Measurements from ENCODE around the gene POLR2L. TPM values are rescaled to one million over a fixed set of nuclear protein-coding genes. Genes with fewer than 3 reads are reported as not detected.
A peak's percentile ranks its signal among the peaks of the same experiment; 100 is the strongest.

The POLR2L gene
- total RNA-seq, 1 donor from 2014 or later: 78.7 TPM

DNA sequence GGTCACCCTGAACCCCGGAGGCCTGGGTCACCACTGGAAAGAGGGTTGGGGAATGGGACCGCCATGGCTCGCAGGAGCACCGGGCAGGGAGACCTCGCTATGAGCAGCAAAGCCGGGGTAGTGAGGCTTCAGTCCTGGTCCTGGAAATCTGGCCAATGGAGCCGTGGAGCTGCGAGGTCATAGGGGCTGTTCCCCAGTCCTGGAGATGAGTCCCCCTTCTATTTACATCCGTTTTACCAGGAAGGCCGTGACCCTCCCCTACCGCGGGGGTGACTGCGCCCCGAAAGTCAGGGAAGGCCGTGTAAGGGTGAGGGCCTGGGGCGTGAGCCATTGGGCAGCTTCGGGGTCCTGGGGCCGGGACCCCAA is 37.7 kb downstream of the POLR2L start:
- peak overlapping the region; percentile 64 for H3K27ac Mint-ChIP-seq
- peak overlapping the region; percentile 76 for H3K4me3 Mint-ChIP-seq
- H3K9me3 Mint-ChIP-seq: no peaks in the 10 kb centered on the region
- DNase-seq (ENCODE audit: low spot score in 2 of 2, unreplicated experiment in 2 of 2): no peak
- H3K27me3 Mint-ChIP-seq (ENCODE audit: low read depth): no peaks in the 10 kb centered on the region
- no peaks in the 10 kb centered on the region for H3K36me3 Mint-ChIP-seq
- H3K4me1 Mint-ChIP-seq: peaks cover 21% of the 10 kb centered on the region
- TF ChIP-seq CTCF (IDR thresholded peaks at IDR 0.05; ENCODE audit: unreplicated experiment): no peak

- peak; percentile 69 to 81 for DNase-seq (ENCODE audit: low spot score in 2 of 2, unreplicated experiment in 2 of 2)
- Mint-ChIP-seq H3K36me3 (no peaks in the 10 kb centered on the region), H3K27ac (peak overlapping the region; percentile 64), H3K4me1 (peaks cover 20% of the 10 kb centered on the region), H3K4me3 (peak overlapping the region; percentile 76), H3K27me3 (ENCODE audit: low read depth) (no peaks in the 10 kb centered on the region), H3K9me3 (no peaks in the 10 kb centered on the region)
- TF ChIP-seq CTCF (IDR thresholded peaks at IDR 0.05; ENCODE audit: unreplicated experiment): no peak
Measured at GRCh38 chr11:803770-804598, 38.3 kb downstream of the POLR2L start.

DNA sequence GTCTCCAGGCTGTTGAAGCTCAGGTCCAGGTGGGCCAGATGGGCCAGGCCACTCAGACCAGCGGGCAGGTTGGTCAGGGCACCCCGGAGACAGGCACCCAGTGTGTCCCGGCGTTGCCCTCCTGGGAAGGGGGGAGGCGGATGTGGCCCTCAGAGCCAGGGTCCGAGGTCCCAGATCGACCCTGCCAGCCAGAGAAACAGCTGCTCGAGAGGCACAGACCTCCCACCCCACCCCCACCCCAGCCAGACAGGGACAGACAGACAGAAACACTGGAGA is 38.9 kb downstream of the POLR2L start:
- no peak for DNase-seq (ENCODE audit: low spot score in 2 of 2, unreplicated experiment in 2 of 2)
- H3K27me3 Mint-ChIP-seq (ENCODE audit: low read depth): no peaks in the 10 kb centered on the region
- no peaks in the 10 kb centered on the region for H3K9me3 Mint-ChIP-seq
- H3K36me3 Mint-ChIP-seq: no peaks in the 10 kb centered on the region
- H3K4me3 Mint-ChIP-seq: no peak overlapping the region
- no peak for TF ChIP-seq CTCF (IDR thresholded peaks at IDR 0.05; ENCODE audit: unreplicated experiment)
- H3K27ac Mint-ChIP-seq: no peak overlapping the region
- H3K4me1 Mint-ChIP-seq: peaks cover 14% of the 10 kb centered on the region

- Mint-ChIP-seq H3K9me3 (no peaks in the 10 kb centered on the region), H3K27me3 (ENCODE audit: low read depth) (no peaks in the 10 kb centered on the region), H3K27ac (no peak overlapping the region), H3K36me3 (no peaks in the 10 kb centered on the region), H3K4me1 (peaks cover 12% of the 10 kb centered on the region), H3K4me3 (peak overlapping the region; percentile 42)
- TF ChIP-seq CTCF (IDR thresholded peaks at IDR 0.05; ENCODE audit: unreplicated experiment): no peak
- DNase-seq (ENCODE audit: low spot score in 2 of 2, unreplicated experiment in 2 of 2): no peak
Measured at GRCh38 chr11:802693-803466, 39.4 kb downstream of the POLR2L start.

DNA sequence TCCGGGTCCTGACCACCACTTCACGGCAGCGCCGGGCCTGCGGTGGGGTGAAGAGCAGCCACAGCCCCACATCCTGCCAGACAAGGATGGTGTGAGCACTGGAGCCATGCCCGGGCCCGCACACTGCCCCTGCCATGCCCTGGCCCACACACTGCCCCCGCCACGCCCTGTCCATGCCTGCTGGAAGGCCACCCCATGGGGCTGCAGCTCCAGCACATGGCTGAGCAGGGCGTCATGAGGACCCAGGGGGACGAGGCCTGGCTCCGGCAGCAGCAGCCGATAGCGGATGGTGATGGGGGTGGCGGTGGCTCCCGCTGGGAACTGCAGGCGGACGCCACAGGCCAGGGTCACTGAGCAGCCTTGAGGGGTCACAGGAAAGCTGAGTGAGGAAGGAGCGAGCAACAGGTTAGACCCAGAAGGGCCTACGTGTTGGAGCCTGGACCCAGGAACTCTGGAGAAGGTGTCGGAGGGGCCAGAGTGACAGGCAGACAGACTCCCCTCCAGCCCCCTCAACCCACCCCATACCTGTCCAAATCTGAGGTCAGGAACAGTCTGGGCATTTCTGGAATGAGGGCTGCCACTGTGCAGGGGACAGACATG is 40.2 kb downstream of the POLR2L start:
- Mint-ChIP-seq H3K36me3 (no peaks in the 10 kb centered on the region), H3K4me3 (no peak overlapping the region), H3K4me1 (peaks cover 10% of the 10 kb centered on the region), H3K27me3 (ENCODE audit: low read depth) (no peaks in the 10 kb centered on the region), H3K9me3 (no peaks in the 10 kb centered on the region), H3K27ac (no peak overlapping the region)
- no peak for DNase-seq (ENCODE audit: low spot score in 2 of 2, unreplicated experiment in 2 of 2)
- TF ChIP-seq CTCF (IDR thresholded peaks at IDR 0.05; ENCODE audit: unreplicated experiment): no peak

Data from mesothelial cell of epicardium (in vitro differentiated cells).